IPS-NIHi7 (cell line): ENCODE data around the gene SDCBP2.

Experiments
- DNase-seq: peaks from one replicate; pipeline ENCODE4 v3.0.0; 2012; ENCODE audit warnings: mixed read lengths; ENCODE audit errors: extremely low spot score

Gene SDCBP2

DNA sequence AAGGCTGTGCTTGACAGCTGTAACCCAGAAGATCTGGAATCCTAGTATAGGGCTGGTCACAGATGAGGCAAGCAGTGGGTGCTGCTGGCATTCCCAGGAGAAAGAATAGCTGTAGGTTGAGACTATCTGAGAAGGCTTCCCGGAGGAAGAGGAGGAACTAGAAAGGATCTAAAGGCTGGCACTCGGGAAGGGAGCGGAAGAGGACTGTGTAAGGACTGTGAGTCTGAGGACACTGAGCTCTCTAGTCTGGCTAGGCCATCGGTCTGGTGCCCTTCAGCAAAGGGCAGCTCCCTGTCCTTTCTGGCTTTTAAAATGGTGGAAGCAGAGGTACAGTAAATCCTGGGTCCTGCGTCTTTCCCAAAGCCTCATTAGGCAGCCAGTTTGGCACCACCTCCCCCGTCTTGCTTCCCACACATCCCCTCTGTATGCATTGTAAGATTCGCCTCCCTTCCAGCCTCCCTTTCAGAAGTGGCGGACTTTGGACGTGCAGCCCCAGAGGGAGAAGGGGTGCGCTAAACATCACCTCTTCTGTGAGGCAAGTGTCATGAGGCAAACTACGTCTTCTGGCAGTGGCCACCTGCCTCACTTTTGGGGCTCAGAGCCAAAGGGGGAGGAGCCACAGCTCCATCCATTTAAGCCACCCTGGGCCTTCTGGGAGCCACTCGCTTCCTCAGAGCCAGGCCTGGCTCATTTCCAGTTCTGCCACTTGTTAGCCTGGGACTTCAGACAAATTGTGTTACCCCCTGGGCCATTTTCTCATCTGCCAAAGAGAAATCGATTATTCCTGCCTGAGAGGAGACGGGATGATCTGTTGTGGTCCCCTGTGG, 54.2 kb downstream of the SDCBP2 start:
- peak; percentile 9 for DNase-seq

DNA sequence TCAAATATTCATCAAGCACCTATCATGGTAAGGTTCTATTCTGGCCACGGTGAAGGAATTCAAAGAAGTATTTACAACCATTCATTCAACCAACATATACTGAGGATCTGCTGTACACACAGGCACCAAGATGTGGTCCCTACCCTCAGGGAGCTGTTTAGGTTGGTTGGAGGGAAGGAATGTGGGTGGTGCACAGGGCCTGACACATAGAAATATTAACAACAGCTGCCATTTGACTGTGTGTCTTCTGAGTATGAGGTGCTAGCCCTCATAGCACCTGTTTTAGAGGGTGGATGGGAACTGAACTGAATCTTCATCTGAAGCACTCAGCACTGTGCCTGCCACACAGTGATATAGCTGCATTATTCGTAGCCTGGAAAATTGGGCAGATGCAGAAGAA, 55.6 kb downstream of the SDCBP2 start:
- DNase-seq, result no peak

- peak; percentile 3 for DNase-seq
Measured at GRCh38 chr20:1272368-1273100, 56.4 kb downstream of the SDCBP2 start.

DNA sequence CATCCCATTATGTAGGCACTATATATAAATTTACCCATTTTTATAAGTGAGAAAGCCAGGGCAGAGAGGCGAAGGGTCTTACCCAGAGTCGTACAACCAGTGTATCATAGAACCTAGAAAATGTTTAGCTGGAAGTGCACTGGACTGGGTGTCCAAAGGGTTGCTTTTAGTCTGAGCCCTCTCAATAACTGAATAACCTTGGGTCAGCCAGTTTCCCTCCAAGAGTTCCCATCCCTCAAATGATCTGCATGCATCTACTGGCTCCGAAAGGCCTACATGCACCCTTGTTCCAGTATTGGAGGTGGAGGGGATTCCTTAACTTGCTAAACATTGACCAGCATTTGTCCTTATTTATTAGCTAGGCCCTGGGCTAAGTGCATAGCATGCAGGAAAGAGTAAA, 59.1 kb downstream of the SDCBP2 start:
- DNase-seq, result no peak

DNA sequence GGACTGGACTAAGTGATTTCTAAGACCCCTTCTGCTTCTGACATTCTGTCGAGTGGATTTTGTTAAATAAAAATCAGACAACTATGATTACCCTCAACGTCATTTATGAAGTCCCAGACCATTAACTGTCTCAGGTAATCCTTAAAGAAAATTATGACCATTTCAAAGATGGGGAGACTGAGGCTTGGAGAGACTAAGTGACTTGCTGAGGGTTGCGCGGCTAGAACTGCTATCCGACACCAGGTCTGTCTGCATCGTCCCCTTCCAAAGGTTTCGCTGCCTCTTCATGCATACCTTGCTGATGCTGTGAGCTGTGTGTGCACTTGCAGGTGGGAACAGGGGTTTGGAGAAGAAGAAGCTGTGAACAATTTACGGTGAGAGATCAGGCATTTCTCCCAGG, 59.7 kb downstream of the SDCBP2 start:
- no peak for DNase-seq

DNA sequence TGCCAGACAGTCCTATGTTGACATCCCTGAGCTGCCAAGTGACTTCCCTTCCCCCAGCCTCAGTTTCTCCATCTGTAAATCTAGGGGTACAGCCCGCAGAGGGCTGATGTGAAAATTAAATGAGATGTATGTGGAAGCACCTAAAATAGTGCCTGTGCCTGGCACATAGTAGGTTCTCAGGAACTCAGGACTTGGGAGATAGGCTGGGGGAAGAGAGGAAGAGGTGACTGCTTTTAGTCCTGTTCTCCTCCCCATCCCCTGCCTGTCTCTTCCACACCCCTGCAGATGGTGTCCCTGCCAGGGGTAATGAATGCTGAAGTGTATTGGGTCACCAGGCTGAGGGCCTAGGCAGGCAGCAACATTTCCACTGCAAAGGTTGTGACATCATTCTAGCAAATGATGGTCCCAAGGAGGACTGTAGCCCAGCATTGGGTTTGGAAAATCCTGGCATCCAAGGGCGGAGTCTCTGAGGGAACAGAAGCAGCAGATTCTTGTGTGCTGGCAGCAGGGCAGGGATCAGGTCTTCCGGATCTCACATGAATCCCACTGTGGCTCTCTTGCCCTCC, 61.0 kb downstream of the SDCBP2 start:
- DNase-seq, result no peak

- no peak for DNase-seq
Measured at GRCh38 chr20:1267161-1267560, 61.8 kb downstream of the SDCBP2 start.

DNA sequence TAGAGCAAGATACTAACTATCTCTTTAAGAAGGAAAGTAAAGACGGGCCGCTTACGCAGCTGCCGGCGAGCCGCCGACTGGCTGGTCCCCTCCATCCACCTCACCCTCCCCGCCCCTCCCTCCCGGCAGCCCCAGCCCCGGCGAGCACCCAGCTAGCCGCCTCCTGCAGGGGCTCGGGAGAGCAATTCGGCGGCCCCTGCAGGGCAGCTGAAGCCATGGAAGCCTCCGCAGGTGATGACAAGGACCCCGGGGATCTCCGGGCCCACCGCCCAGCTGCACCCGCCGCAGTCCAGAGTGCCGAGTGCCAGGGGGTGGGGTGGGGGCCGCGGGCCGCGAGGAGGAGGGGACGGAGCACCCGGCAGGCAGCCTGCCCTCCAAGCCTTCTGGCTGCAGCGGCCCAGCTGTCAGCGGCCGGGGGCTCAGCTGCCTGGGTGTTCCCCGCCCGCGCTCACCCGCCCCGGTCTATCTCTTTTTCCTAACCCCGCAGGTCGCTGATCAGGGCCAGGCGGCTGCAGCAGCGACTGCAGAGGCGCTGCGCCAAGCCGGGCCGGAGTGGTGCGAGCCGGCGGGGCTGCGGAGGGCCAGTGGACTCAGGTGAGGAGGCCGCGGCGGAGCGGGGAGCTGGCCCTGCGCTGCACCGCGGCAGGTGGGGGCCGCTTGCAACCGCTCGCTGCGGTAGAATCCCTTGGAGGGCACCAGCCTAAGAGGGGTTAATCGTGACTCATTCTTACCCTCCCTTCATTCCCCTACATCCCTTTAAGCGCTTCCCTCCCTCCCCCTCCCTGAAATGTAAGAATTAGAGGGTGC, 62.6 kb downstream of the SDCBP2 start, which contains the start of gene SNPH:
Gene SNPH, plus strand, starts transcription at position 128 of the 807 bp plus-strand sequence. CDS start 29,946 bp downstream, outside the sequence.
- peak; percentile 81 for DNase-seq

DNA sequence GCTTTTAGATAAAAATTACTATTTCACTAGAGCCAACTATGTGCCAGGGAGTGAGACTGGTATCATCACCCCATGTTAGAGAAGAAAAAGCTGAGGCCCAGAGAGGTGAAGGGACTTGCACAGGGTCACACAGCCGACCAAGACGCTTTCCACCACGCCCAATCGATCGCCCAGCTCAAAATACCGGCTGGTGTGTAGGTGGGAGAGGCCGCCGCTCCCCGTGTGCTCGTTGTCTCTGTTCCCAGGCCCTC, 63.1 kb downstream of the SDCBP2 start:
- no peak for DNase-seq

DNA sequence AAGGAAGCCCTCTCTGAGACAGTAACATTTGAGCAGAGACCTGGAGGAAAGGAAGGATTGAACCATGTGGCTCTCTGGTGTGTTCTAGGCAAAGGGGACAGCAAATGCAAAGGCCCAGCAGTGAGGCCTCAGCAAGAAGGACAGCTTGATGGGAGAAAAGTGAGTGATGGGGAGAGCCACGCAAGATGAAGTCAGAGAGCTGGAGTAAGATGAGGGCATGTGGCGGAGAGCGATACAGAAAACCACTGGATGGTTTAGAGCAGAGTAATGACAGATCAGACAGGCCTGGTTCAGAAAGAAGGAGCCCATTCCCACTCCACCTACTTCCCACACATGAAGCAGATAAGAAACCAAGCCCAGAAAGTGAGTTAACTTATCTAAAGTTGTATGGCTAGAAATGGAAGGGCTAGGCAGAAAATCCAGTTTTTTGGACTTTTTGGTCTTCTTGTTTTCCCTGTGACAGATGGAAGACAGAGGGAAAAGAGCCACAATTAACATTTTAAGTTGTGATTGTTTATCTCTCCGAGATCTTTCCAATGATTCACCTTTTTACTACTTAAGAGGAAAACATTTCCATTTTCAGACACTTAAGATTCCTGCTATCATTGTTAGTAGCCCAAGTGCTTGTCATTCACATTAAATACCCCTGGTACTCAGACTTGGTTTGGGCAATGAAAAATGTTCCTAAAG, 63.6 kb downstream of the SDCBP2 start:
- DNase-seq, result no peak

- no peak for DNase-seq
Measured at GRCh38 chr20:1264727-1265126, 64.2 kb downstream of the SDCBP2 start.

- no peak for DNase-seq
Measured at GRCh38 chr20:1263853-1264252, 65.1 kb downstream of the SDCBP2 start.
